Right ventricle myocardium inferior (tissue), 1 donor: ENCODE results near the gene MYH11. TPM values are rescaled to one million over a fixed set of nuclear protein-coding genes. Genes with fewer than 3 reads are reported as not detected.
A peak's percentile ranks its signal among the peaks of the same experiment; 100 is the strongest.
"Not testable (repeated sequence)": the region's sequence is repeated elsewhere in the genome, so short reads cannot be mapped to it uniquely, and the experiment has no call there.

Source experiments
- ATAC-seq: fragments of 200-7000 bp; cut with Tn5 transposase; one replicate; pipeline ENCODE4 v1.9.1; 2020; ENCODE audit warnings: mild to moderate bottlenecking, moderate library complexity
- DNase-seq: peaks from one replicate; pipeline ENCODE4 v3.0.0; 2021; ENCODE audit errors: missing footprints
- intact Hi-C: fragments of 100-400 bp; cut with DNase I; formaldehyde crosslinking; loops from one replicate; pipeline ENCODE4 v1.11.0; 2022
- total RNA-seq: library from RNA; stranded (reverse); fragmentation: NEBNext Ultra II Directional; extraction: Animal tissue kit (Norgen Biotek cat#: 25700); gene quantifications from one replicate; pipeline ENCODE4 v1.2.1, GENCODE V29; 2021
- donor health status: DM: no; HTN: yes; CAD: no; lungs with severe emphysema.

MYH11 gene
- total RNA-seq, 1 donor from 2014 or later: 17.9 TPM

DNA sequence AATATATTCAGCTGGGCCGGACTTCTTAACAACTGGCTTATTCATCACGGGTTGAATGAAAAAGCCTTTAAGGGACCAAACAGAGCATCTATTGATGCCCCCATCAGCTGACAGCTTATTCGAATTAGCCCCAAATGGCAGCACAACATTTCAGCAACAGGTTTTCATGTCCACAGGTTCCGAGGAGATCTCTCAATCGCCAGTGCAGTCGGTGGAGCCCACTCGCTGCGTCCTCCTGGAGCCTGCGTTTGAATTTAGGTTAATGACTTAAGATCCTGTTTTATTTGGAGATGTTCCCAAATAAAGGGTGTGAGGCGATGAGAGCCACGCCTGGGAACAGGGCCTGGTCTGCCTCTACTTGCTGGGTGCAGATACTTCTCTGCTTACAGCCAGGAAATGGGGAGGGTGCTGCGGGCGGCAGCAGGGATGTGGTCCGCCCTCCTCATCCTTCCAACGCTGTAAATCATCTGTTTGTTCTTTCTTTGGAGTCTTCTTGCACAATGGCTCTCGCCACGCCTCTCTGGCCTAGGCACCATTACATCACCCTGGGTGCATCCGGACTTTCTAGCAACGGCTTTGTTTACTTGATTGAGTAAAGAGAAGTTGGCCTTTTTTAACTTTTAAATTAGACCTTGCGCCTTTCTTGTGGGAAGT is 184.2 kb downstream of the MYH11 start:
- intact Hi-C loops: loop anchor here (1.0 kb wide), 1 partner anchor 12 kb away; no protein-coding TSS in a partner anchor
- peak; percentile 99 for ATAC-seq

DNA sequence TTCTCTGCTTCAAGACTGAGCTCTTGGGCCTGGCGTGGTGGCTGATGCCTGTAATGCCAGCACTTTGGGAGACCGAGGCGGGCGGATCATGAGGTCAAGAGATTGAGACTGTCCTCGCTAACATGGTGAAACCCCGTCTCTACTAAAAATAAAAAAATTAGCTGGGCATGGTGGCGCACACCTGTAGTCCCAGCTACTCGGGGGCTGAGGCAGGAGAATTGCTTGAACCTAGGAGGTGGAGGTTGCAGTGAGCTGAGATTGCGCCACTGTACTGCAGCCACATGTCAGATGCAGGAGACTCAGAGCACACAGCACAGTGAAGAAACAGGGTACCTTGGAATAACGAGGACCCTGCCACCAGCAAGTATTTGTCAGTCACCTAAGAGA is 184.7 kb downstream of the MYH11 start:
- not testable (repeated sequence) for DNase-seq, ATAC-seq
- intact Hi-C loops: loop anchor here (1.0 kb wide), 1 partner anchor 12 kb away; no protein-coding TSS in a partner anchor

More for the DNA sequence above, 184.2 kb downstream of the MYH11 start:
- peak; percentile 95 for DNase-seq

DNA sequence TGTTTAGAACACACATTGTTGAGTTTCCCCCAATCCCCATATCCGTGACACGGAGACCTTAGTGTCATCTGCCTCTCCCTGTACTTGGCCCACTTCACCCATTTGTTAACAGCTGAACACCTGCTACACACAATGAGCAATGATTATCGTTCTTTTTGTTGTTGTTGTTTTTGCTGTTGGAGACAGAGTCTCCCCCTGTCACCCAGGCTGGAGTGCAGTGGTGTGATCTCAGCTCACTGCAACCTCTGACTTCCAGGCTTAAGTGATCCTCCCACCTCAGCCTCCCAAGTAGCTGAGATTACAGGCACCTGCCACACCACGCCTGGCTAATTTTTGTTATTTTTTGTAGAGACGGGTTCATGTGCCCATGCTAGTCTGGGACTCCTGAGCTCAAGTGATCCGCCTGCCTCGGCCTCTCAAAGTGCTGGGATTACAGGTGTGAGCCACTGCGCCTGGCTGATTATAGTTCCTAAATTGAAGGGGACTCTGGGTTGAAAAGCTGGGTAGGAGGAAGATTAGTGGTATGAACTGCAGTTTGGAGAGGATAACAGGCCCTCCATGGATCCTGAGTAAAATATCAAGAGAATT is 185.2 kb downstream of the MYH11 start:
- DNase-seq (no peak), ATAC-seq (no peak)
- intact Hi-C loops: loop anchor here (1.0 kb wide), 1 partner anchor 11 kb away; no protein-coding TSS in a partner anchor

DNA sequence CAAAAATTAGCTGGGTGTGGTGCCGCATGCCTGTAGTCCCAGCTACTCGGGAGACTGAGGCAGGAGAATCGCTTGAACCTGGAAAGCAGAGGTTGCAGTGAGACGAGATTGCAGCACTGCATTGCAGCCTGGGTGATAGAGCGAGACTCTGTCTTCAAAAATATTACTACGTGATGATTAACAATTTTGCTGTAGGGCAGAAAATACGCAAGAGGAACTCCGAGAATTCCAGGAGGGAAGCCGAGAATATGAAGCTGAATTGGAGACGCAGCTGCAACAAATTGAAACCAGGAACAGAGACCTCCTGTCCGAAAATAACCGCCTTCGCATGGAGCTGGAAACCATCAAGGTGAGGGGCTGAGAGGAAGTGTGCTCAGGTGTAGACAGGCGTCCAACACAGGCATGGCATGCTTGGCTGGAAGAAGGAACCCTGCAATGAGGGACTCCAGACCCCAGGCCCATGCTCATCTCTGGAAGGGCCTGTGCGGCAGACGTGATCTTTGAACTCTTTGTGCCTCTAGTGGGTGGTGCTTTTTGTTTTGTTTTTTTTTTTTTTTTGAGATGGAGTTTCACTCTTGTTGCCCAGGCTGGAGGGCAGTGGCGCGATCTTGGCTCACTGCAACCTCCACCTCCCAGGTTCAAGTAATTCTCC is 189.6 kb downstream of the MYH11 start:
- intact Hi-C loops: no loop called here
- ATAC-seq (no peak), DNase-seq (no peak)

DNA sequence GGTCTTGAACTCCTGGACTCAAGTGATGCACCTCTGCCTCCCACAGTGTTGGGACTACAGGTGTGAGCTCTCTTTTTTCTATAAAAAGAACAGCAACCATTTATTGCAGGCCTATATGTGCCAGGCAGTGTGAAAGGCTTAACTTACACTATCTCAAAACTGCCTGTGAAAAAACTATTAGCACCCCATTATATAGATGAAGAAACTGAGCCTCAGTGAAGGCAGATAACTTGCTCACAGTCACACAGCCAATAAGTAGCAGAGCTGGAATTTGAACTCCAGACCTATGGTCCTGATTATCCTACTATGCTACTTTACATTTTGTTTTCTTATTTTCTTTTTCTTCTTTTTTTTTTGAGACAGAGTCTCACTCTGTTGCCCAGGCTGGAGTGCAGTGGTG is 191.7 kb downstream of the MYH11 start:
- DNase-seq: no peak
- intact Hi-C loops: no loop called here
- no peak for ATAC-seq

DNA sequence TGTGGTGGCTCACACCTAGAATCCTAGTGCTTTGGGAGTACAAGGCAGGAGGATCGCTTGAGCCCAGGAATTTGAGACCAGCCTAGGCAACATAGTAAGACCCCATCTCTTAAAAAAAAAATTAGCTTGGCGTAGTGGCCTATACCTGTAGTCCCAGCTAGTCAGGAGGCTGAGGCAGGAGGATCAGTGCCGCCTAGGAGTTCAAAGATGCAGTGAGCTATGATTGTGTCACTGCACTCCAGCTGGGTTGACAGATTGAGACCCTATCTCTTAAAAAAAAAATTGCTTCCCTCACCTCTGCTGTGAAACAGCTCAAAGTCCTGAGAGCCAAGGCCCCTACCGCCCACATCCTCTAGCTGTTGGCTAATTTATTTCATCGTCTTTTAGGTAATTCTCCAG is 196.6 kb downstream of the MYH11 start:
- intact Hi-C loops: loop anchor here (1.0 kb wide), 1 partner anchor 12 kb away; no protein-coding TSS in a partner anchor
- ATAC-seq (no peak), DNase-seq (no peak)

DNA sequence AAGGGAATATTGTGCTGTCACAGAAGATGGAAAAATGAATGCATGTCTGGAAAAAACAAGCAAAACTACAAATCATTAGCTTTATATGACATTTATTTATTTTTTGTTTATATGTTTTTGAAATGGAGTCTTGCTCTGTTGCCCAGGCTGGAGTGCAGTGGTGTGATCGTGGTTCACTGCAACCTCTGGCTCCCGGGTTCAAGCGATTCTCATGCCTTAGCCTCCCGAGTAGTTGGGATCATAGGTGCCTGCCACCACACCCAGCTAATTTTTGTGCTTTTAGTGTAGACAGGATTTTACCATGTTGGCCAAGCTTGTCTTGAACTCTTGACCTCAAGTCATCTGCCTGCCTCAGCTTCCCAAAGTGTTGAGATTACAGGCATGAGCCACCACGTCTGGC is 198.3 kb downstream of the MYH11 start:
- ATAC-seq (no peak), DNase-seq (no peak)
- intact Hi-C loops: no loop called here

DNA sequence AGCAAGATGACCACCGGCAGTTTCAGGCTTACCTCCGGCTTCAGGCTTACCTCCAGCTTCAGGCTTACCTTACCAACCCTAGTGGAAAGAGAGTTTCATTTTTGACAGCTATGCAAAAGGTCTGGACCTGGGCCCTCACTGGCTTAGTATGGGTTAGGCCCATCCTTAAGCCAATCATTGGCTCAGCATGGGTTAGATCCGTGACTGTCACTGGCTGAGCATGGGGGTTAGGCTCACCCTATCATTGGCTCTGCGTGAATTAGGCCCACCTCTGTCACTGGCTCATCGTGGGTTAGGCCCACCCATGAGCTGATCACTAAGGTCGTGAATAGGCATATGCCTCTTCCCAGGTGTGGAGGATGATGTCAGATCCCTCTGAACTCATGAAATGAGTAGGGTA is 198.7 kb downstream of the MYH11 start:
- no peak for DNase-seq
- no peak for ATAC-seq
- intact Hi-C loops: no loop called here

DNA sequence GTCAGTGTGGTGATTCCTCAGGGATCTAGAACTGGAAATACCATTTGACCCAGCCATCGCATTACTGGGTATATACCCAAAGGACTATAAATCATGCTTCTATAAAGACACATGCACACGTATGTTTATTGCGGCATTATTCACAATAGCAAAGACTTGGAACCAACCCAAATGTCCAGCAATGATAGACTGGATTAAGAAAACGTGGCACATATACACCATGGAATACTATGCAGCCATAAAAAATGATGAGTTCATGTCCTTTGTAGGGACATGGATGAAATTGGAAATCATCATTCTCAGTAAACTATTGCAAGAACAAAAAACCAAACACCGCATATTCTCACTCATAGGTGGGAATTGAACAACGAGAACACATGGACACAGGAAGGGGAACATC is 201.3 kb downstream of the MYH11 start:
- intact Hi-C loops, ATAC-seq, DNase-seq: not testable (repeated sequence)

DNA sequence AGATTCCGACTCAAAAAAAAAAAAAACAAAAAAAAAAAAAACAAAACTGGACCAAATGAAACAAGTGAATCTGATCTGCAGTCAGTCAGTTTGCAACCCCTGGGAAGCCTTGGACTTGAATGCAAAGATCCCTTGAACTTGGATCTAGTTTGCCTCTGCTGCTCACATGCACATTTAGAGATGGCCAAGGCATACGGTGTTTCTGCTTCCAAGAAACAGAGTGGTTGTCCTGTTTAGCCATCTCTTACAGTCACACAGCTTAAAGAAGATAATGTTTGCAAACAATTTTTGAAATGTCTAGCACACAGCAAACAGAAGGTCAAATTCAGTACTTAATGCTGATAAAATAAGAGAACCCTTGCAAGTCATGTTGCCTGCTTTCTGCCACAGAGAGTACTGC is 202.2 kb downstream of the MYH11 start:
- DNase-seq (no peak), ATAC-seq (no peak)
- intact Hi-C loops: no loop called here

DNA sequence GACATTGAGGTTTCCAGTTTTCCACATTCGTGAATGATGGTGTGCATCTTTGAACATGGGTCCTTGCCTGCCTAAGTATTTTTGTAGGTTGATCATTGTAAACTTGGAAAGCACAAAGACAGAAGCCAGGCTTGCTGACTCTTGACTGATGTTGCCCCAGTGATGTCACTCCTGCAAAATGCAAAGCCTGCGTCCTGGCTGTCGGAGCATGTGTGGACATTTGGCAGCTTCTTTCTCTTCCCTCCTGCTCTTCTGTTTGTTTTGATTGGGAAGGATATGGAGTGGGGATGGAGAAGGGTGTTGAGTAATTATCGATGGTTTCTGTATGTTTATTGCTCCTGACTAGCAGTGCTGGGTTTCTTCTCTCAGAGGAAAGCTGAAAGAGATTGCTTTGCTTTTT is 203.6 kb downstream of the MYH11 start:
- ATAC-seq (no peak), DNase-seq (no peak)
- intact Hi-C loops: no loop called here

Other genes starting within 250 kb of the MYH11 start
- 48.4 TPM for gene MARF1, start 213.9 kb downstream of the MYH11 start, total RNA-seq
- 19.2 TPM for gene NDE1, start 206.8 kb downstream of the MYH11 start, total RNA-seq
- 32.0 TPM for gene CEP20, start 31.6 kb upstream of the MYH11 start, total RNA-seq
- 24.5 TPM for gene ABCC1, start 92.6 kb upstream of the MYH11 start, total RNA-seq